Activated CD8-positive, alpha-beta T cell treated with anti-CD3 and anti-CD28 coated beads for 36 hours (primary cell): ENCODE results near the gene EBF3. TPM values are rescaled to one million over a fixed set of nuclear protein-coding genes. Genes with fewer than 3 reads are reported as not detected.

Experiments
- ATAC-seq: fragments of 200-7000 bp; cut with Tn5 transposase; one replicate; pipeline ENCODE4 v1.10.0; 2021; ENCODE audit warnings: mild to moderate bottlenecking, moderate library complexity
- CTCF ChIA-PET: fragments of 350-600 bp; sonication (Branson Sonifier 250); formaldehyde crosslinking; loops from one replicate; lab custom pipeline; 2021; ENCODE audit warnings: antibody characterized with exemption; lab: Charles Lee
- POLR2A ChIA-PET: fragments of 350-600 bp; sonication (Branson Sonifier 250); formaldehyde crosslinking; loops from one replicate; lab custom pipeline; 2021; ENCODE audit warnings: antibody characterized with exemption; lab: Charles Lee
- DNase-seq: peaks from one replicate; pipeline ENCODE4 v3.0.0-alpha.2; 2020
- H3K27ac Mint-ChIP-seq: one replicate; pipeline ENCODE4 v1.8.0; 2021; ENCODE audit warnings: mild to moderate bottlenecking, mixed read lengths
- H3K27me3 Mint-ChIP-seq: one replicate; pipeline ENCODE4 v1.8.0; 2021; ENCODE audit warnings: mixed read lengths
- H3K36me3 Mint-ChIP-seq: one replicate; pipeline ENCODE4 v1.8.0; 2021; ENCODE audit warnings: low read depth, mixed read lengths
- H3K4me1 Mint-ChIP-seq: one replicate; pipeline ENCODE4 v1.8.0; 2021; ENCODE audit warnings: low read depth, mixed read lengths
- H3K4me3 Mint-ChIP-seq: one replicate; pipeline ENCODE4 v1.8.0; 2021; ENCODE audit warnings: mild to moderate bottlenecking, moderate library complexity, mixed read lengths
- H3K9me3 Mint-ChIP-seq: one replicate; pipeline ENCODE4 v1.8.0; 2021; ENCODE audit warnings: mixed read lengths
- CTCF ChIP-seq: fragments of 200-600 bp; IDR thresholded peaks from one replicate; pipeline ENCODE4 v1.8.0; 2022; ENCODE audit warnings: antibody characterized with exemption, mild to moderate bottlenecking
- intact Hi-C: fragments of 100-400 bp; cut with micrococcal nuclease; formaldehyde crosslinking; loops from one replicate; pipeline ENCODE4 v1.10.0; 2022
- total RNA-seq, 2 experiments: library from RNA; stranded (reverse); gene quantifications; one replicate each; pipeline ENCODE4 v1.2.3, GENCODE V29; 2021

Gene EBF3
- total RNA-seq, 2 experiments from 2014 or later: not detected

- peaks cover 14% of the 10 kb centered on the region for H3K9me3 Mint-ChIP-seq
- POLR2A ChIA-PET: no interaction called here
- H3K27me3 Mint-ChIP-seq: no peaks in the 10 kb centered on the region
- ATAC-seq: no peak
- no peaks in the 10 kb centered on the region for H3K36me3 Mint-ChIP-seq
- no peak overlapping the region for H3K4me3 Mint-ChIP-seq
- no peak for TF ChIP-seq CTCF
- intact Hi-C loops: no loop called here
- no peak overlapping the region for H3K27ac Mint-ChIP-seq
- H3K4me1 Mint-ChIP-seq: no peaks in the 10 kb centered on the region
- no peak for DNase-seq
- CTCF ChIA-PET: no interaction called here
Measured at GRCh38 chr10:129808092-129808983, 155.7 kb downstream of the EBF3 start.

GRCh38 chr10:129807211-129807610 is 156.9 kb downstream of the EBF3 start:
- POLR2A ChIA-PET: no interaction called here
- no peak for DNase-seq
- Mint-ChIP-seq H3K27me3 (no peaks in the 10 kb centered on the region), H3K9me3 (peaks cover 14% of the 10 kb centered on the region), H3K36me3 (no peaks in the 10 kb centered on the region), H3K27ac (no peak overlapping the region), H3K4me1 (no peaks in the 10 kb centered on the region), H3K4me3 (no peak overlapping the region)
- no peak for ATAC-seq
- intact Hi-C loops: no loop called here
- CTCF ChIA-PET: no interaction called here
- TF ChIP-seq CTCF: no peak

- Mint-ChIP-seq H3K4me3 (no peak overlapping the region), H3K27ac (no peak overlapping the region), H3K36me3 (no peaks in the 10 kb centered on the region), H3K4me1 (no peaks in the 10 kb centered on the region), H3K27me3 (no peaks in the 10 kb centered on the region), H3K9me3 (peaks cover 14% of the 10 kb centered on the region)
- DNase-seq: no peak
- intact Hi-C loops: no loop called here
- POLR2A ChIA-PET: no interaction called here
- TF ChIP-seq CTCF: no peak
- ATAC-seq: no peak
- CTCF ChIA-PET: no interaction called here
Measured at GRCh38 chr10:129800796-129801340, 163.2 kb downstream of the EBF3 start.

GRCh38 chr10:129799942-129800341 is 164.1 kb downstream of the EBF3 start:
- no peak for TF ChIP-seq CTCF
- Mint-ChIP-seq H3K27ac (no peak overlapping the region), H3K4me1 (no peaks in the 10 kb centered on the region), H3K9me3 (peaks cover 14% of the 10 kb centered on the region), H3K27me3 (no peaks in the 10 kb centered on the region), H3K36me3 (no peaks in the 10 kb centered on the region), H3K4me3 (no peak overlapping the region)
- no peak for ATAC-seq
- intact Hi-C loops: no loop called here
- POLR2A ChIA-PET: no interaction called here
- no peak for DNase-seq
- CTCF ChIA-PET: no interaction called here

- ATAC-seq: no peak
- DNase-seq: no peak
- ChIA-PET CTCF (no interaction called here), POLR2A (no interaction called here)
- TF ChIP-seq CTCF: no peak
- no peaks in the 10 kb centered on the region for H3K36me3 Mint-ChIP-seq
- H3K4me3 Mint-ChIP-seq: no peak overlapping the region
- no peak overlapping the region for H3K27ac Mint-ChIP-seq
- no peaks in the 10 kb centered on the region for H3K27me3 Mint-ChIP-seq
- H3K9me3 Mint-ChIP-seq: peaks cover 26% of the 10 kb centered on the region
- H3K4me1 Mint-ChIP-seq: no peaks in the 10 kb centered on the region
- intact Hi-C loops: no loop called here
Measured at GRCh38 chr10:129796710-129797420, 167.2 kb downstream of the EBF3 start.
